ENCODE data around the gene SLC6A2. TPM values are rescaled to one million over a fixed set of nuclear protein-coding genes. Genes with fewer than 3 reads are reported as not detected.
A peak's percentile ranks its signal among the peaks of the same experiment; 100 is the strongest.

Gene SLC6A2
- total RNA-seq, 1 donor from 2014 or later: not detected

- DNase-seq (ENCODE audit: low read depth): no peak
These were observed 8.0 kb upstream of the SLC6A2 start for GRCh38 chr16:55647798-55648197.

GRCh38 chr16:55651841-55652824 is 3.7 kb upstream of the SLC6A2 start:
- DNase-seq (ENCODE audit: low read depth): no peak

GRCh38 chr16:55653106-55653505 is 2.7 kb upstream of the SLC6A2 start:
- no peak for DNase-seq (ENCODE audit: low read depth)

- DNase-seq (ENCODE audit: low read depth): no peak
These were observed 349 bp upstream of the SLC6A2 start for GRCh38 chr16:55655381-55655896.

GRCh38 chr16:55656691-55657092 is 904 bp downstream of the SLC6A2 start:
- DNase-seq (ENCODE audit: low read depth): no peak

- DNase-seq (ENCODE audit: low read depth): no peak
These were observed 1.8 kb downstream of the SLC6A2 start for GRCh38 chr16:55657616-55658015.

GRCh38 chr16:55658898-55659420 is 3.2 kb downstream of the SLC6A2 start:
- DNase-seq (ENCODE audit: low read depth): no peak

GRCh38 chr16:55660026-55660425 is 4.2 kb downstream of the SLC6A2 start:
- DNase-seq (ENCODE audit: low read depth): no peak

GRCh38 chr16:55660828-55661227 is 5.0 kb downstream of the SLC6A2 start:
- no peak for DNase-seq (ENCODE audit: low read depth)

GRCh38 chr16:55661941-55662643 is 6.3 kb downstream of the SLC6A2 start:
- DNase-seq (ENCODE audit: low read depth): no peak

- DNase-seq (ENCODE audit: low read depth): no peak
These were observed 6.8 kb downstream of the SLC6A2 start for GRCh38 chr16:55662644-55663031.

GRCh38 chr16:55663225-55663624 is 7.4 kb downstream of the SLC6A2 start:
- DNase-seq (ENCODE audit: low read depth): no peak

- no peak for DNase-seq (ENCODE audit: low read depth)
These were observed 8.2 kb downstream of the SLC6A2 start for GRCh38 chr16:55663765-55664677.

- DNase-seq (ENCODE audit: low read depth): no peak
These were observed 9.1 kb downstream of the SLC6A2 start for GRCh38 chr16:55664786-55665407.

- no peak for DNase-seq (ENCODE audit: low read depth)
These were observed 9.7 kb downstream of the SLC6A2 start for GRCh38 chr16:55665511-55665910.

- DNase-seq (ENCODE audit: low read depth): no peak
These were observed 10.2 kb downstream of the SLC6A2 start for GRCh38 chr16:55666012-55666411.

GRCh38 chr16:55667753-55668152 is 12.0 kb downstream of the SLC6A2 start:
- no peak for DNase-seq (ENCODE audit: low read depth)

- DNase-seq (ENCODE audit: low read depth): peak; percentile 22
These were observed 12.8 kb downstream of the SLC6A2 start for GRCh38 chr16:55668340-55669281.

GRCh38 chr16:55671206-55671973 is 15.6 kb downstream of the SLC6A2 start:
- no peak for DNase-seq (ENCODE audit: low read depth)

All from renal cortical epithelial cell (primary cell).